Endodermal cell (in vitro differentiated cells): ENCODE results near the gene HCRTR2. TPM values are rescaled to one million over a fixed set of nuclear protein-coding genes. Genes with fewer than 3 reads are reported as not detected.

Experiments used
- DNase-seq: peaks from one replicate; pipeline ENCODE4 v3.0.0-alpha.2; 2017
- H3K27ac ChIP-seq: 2 replicates; pipeline ENCODE4 v1.5.1; 2013; ENCODE audit warnings: mild to moderate bottlenecking, low read depth, low read length, moderate library complexity
- H3K27me3 ChIP-seq: 2 replicates; pipeline ENCODE4 v1.6.1; 2013; ENCODE audit warnings: mild to moderate bottlenecking, low read length, moderate library complexity; ENCODE audit not compliant: insufficient read depth, control insufficient read depth, poor library complexity, severe bottlenecking
- H3K36me3 ChIP-seq: 2 replicates; pipeline ENCODE4 v1.7.0; 2013; ENCODE audit warnings: mild to moderate bottlenecking, low read length, moderate library complexity; ENCODE audit not compliant: control insufficient read depth, insufficient read depth
- H3K4me1 ChIP-seq: one replicate; pipeline ENCODE4 v1.7.0; 2013; ENCODE audit warnings: low read length; ENCODE audit not compliant: control insufficient read depth, insufficient read depth
- H3K4me3 ChIP-seq: 2 replicates; pipeline ENCODE4 v1.5.1; 2013; ENCODE audit warnings: mild to moderate bottlenecking, low read length, moderate library complexity
- H3K9ac ChIP-seq: 2 replicates; pipeline ENCODE4 v1.6.1; 2013; ENCODE audit warnings: mild to moderate bottlenecking, low read length, moderate library complexity; ENCODE audit not compliant: poor library complexity, severe bottlenecking; ENCODE audit errors: extremely low read depth
- H3K9me3 ChIP-seq: 2 replicates; pipeline ENCODE4 v1.6.1; 2013; ENCODE audit warnings: mild to moderate bottlenecking, low read length, moderate library complexity; ENCODE audit not compliant: control insufficient read depth
- H3K27ac Mint-ChIP-seq: 2 replicates; pipeline ENCODE4 v1.8.0; 2020; ENCODE audit warnings: mixed read lengths
- H3K27me3 Mint-ChIP-seq: 2 replicates; pipeline ENCODE4 v1.8.0; 2021; ENCODE audit warnings: mild to moderate bottlenecking, mixed read lengths; ENCODE audit not compliant: insufficient read depth
- H3K36me3 Mint-ChIP-seq: 2 replicates; pipeline ENCODE4 v1.8.0; 2020; ENCODE audit warnings: low read depth, mixed read lengths
- H3K4me1 Mint-ChIP-seq: 2 replicates; pipeline ENCODE4 v1.8.0; 2020; ENCODE audit warnings: mixed read lengths
- H3K4me3 Mint-ChIP-seq: 2 replicates; pipeline ENCODE4 v1.8.0; 2020; ENCODE audit warnings: mild to moderate bottlenecking, moderate library complexity, mixed read lengths
- H3K9me3 Mint-ChIP-seq: 2 replicates; pipeline ENCODE4 v1.8.0; 2020; ENCODE audit warnings: mild to moderate bottlenecking, mixed read lengths
- CTCF ChIP-seq: fragments of 200-600 bp; sonication (generic); conservative IDR thresholded peaks from 2 replicates; pipeline ENCODE4 v1.5.0; 2021; ENCODE audit warnings: antibody characterized with exemption, mild to moderate bottlenecking
- WGBS, 2 experiments: methylation state at CpG; one replicate each; pipeline versions ENCODE4 v1.1.5 to v1.1.7; 2013; ENCODE audit warnings: missing lambda C conversion rate in 2 of 2, mixed read lengths in 1 of 2; ENCODE audit not compliant: insufficient coverage in 1 of 2, insufficient read length in 1 of 2; 5-methylcytosine and 5-hydroxymethylcytosine counted together
- total RNA-seq, 2 donors: library from RNA; stranded (reverse); fragmentation: NEBNext Ultra II Directional in 1 of 2; extraction: Animal tissue kit (Norgen Biotek cat#: 25700) in 1 of 2; gene quantifications; 2 replicates in 1 of 2; 3 replicates in 1 of 2; pipeline ENCODE4 v1.2.1, GENCODE V29; 2021

Gene HCRTR2
- total RNA-seq, 2 donors from 2014 or later: 0.29 TPM; not detected in 1

- Histone ChIP-seq H3K27me3 (no peaks in the 10 kb centered on the region), H3K9ac (no peak overlapping the region), H3K27ac (no peak overlapping the region), H3K9me3 (no peaks in the 10 kb centered on the region), H3K4me3 (no peak overlapping the region), H3K36me3 (no peaks in the 10 kb centered on the region), H3K4me1 (peaks cover 15% of the 10 kb centered on the region)
- H3K9me3 Mint-ChIP-seq: no peaks in the 10 kb centered on the region
- no peaks in the 10 kb centered on the region for H3K27me3 Mint-ChIP-seq
- no peak overlapping the region for H3K4me3 Mint-ChIP-seq
- no peaks in the 10 kb centered on the region for H3K36me3 Mint-ChIP-seq
- H3K27ac Mint-ChIP-seq: no peak overlapping the region
- TF ChIP-seq CTCF: no peak
- DNase-seq: no peak
- peaks cover 8% of the 10 kb centered on the region for H3K4me1 Mint-ChIP-seq
Observed at GRCh38 chr6:55199239-55199638, 24.9 kb downstream of the HCRTR2 start.

GRCh38 chr6:55208478-55209458 lies 34.5 kb downstream of the HCRTR2 start:
- no peak for TF ChIP-seq CTCF

GRCh38 chr6:55210952-55211351 lies 36.6 kb downstream of the HCRTR2 start:
- Mint-ChIP-seq H3K27ac (no peak overlapping the region), H3K27me3 (no peaks in the 10 kb centered on the region), H3K4me1 (peaks cover 10% of the 10 kb centered on the region), H3K36me3 (peaks cover 2% of the 10 kb centered on the region), H3K9me3 (peaks cover 14% of the 10 kb centered on the region), H3K4me3 (no peak overlapping the region)
- H3K27ac ChIP-seq: no peak overlapping the region
- DNase-seq: no peak
- TF ChIP-seq CTCF: no peak
- H3K4me3 ChIP-seq: no peak overlapping the region
- no peaks in the 10 kb centered on the region for H3K27me3 ChIP-seq
- H3K9ac ChIP-seq: no peak overlapping the region
- H3K4me1 ChIP-seq: no peaks in the 10 kb centered on the region
- H3K36me3 ChIP-seq: no peaks in the 10 kb centered on the region
- H3K9me3 ChIP-seq: peaks cover 28% of the 10 kb centered on the region

More at GRCh38 chr6:55208478-55209458, 34.5 kb downstream of the HCRTR2 start:
- no peak overlapping the region for H3K9ac ChIP-seq
- H3K9me3 Mint-ChIP-seq: peaks cover 7% of the 10 kb centered on the region
- no peaks in the 10 kb centered on the region for H3K36me3 ChIP-seq
- peaks cover 10% of the 10 kb centered on the region for H3K4me1 Mint-ChIP-seq
- H3K27me3 ChIP-seq: no peaks in the 10 kb centered on the region
- no peak overlapping the region for H3K27ac Mint-ChIP-seq
- no peak for DNase-seq
- WGBS, 2 experiments: 97 to 100% methylated on average over 1 to 3 of the region's 3 CpGs
- no peak overlapping the region for H3K4me3 Mint-ChIP-seq
- H3K27me3 Mint-ChIP-seq: no peaks in the 10 kb centered on the region
- no peak overlapping the region for H3K4me3 ChIP-seq
- peaks cover 9% of the 10 kb centered on the region for H3K9me3 ChIP-seq
- H3K36me3 Mint-ChIP-seq: no peaks in the 10 kb centered on the region
- H3K4me1 ChIP-seq: peaks cover 3% of the 10 kb centered on the region
- no peak overlapping the region for H3K27ac ChIP-seq
